ENCODE results near the gene TTR. TPM values are rescaled to one million over a fixed set of nuclear protein-coding genes. Genes with fewer than 3 reads are reported as not detected.

The TTR gene
- total and polyA plus RNA-seq, 2 of the 13 experiments (the other 11 are each of a cell fraction or from before 2014, with no cell fraction given), result 91.3 to 496 TPM

- TF ChIP-seq ZNF331 (CRISPR knock-in tag; IDR thresholded peaks at IDR 0.05), result peak; percentile 60
- no peak for TF ChIP-seq HNRNPUL1 (IDR thresholded peaks at IDR 0.05; ENCODE audit: low read depth, low read length)
- TF ChIP-seq, protein P1, sequence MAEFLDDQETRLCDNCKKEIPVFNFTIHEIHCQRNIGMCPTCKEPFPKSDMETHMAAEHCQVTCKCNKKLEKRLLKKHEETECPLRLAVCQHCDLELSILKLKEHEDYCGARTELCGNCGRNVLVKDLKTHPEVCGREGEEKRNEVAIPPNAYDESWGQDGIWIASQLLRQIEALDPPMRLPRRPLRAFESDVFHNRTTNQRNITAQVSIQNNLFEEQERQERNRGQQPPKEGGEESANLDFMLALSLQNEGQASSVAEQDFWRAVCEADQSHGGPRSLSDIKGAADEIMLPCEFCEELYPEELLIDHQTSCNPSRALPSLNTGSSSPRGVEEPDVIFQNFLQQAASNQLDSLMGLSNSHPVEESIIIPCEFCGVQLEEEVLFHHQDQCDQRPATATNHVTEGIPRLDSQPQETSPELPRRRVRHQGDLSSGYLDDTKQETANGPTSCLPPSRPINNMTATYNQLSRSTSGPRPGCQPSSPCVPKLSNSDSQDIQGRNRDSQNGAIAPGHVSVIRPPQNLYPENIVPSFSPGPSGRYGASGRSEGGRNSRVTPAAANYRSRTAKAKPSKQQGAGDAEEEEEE (CRISPR knock-in tag; IDR thresholded peaks at IDR 0.05; ENCODE audit: borderline replicate concordance), result no peak
- TF ChIP-seq RFXAP (CRISPR knock-in tag; IDR thresholded peaks at IDR 0.05; ENCODE audit: borderline replicate concordance), result no peak
- TF ChIP-seq ZNF782 (CRISPR knock-in tag; IDR thresholded peaks at IDR 0.05; ENCODE audit: borderline replicate concordance), result no peak
- TF ChIP-seq ZNF652 (CRISPR knock-in tag; IDR thresholded peaks at IDR 0.05; ENCODE audit: borderline replicate concordance, low read depth), result no peak; the same call in 1 of the 2 replicates
- no peak for TF ChIP-seq ZC3H4 (CRISPR knock-in tag; IDR thresholded peaks at IDR 0.05; ENCODE audit: borderline replicate concordance)
- no peak for TF ChIP-seq MTA3 (CRISPR knock-in tag; IDR thresholded peaks at IDR 0.05)
- no peak for TF ChIP-seq ESRRA (CRISPR knock-in tag; IDR thresholded peaks at IDR 0.05; ENCODE audit: low read depth)
- TF ChIP-seq ZBTB46 (CRISPR knock-in tag; IDR thresholded peaks at IDR 0.05; ENCODE audit: borderline replicate concordance), result no peak
- TF ChIP-seq, protein P2, sequence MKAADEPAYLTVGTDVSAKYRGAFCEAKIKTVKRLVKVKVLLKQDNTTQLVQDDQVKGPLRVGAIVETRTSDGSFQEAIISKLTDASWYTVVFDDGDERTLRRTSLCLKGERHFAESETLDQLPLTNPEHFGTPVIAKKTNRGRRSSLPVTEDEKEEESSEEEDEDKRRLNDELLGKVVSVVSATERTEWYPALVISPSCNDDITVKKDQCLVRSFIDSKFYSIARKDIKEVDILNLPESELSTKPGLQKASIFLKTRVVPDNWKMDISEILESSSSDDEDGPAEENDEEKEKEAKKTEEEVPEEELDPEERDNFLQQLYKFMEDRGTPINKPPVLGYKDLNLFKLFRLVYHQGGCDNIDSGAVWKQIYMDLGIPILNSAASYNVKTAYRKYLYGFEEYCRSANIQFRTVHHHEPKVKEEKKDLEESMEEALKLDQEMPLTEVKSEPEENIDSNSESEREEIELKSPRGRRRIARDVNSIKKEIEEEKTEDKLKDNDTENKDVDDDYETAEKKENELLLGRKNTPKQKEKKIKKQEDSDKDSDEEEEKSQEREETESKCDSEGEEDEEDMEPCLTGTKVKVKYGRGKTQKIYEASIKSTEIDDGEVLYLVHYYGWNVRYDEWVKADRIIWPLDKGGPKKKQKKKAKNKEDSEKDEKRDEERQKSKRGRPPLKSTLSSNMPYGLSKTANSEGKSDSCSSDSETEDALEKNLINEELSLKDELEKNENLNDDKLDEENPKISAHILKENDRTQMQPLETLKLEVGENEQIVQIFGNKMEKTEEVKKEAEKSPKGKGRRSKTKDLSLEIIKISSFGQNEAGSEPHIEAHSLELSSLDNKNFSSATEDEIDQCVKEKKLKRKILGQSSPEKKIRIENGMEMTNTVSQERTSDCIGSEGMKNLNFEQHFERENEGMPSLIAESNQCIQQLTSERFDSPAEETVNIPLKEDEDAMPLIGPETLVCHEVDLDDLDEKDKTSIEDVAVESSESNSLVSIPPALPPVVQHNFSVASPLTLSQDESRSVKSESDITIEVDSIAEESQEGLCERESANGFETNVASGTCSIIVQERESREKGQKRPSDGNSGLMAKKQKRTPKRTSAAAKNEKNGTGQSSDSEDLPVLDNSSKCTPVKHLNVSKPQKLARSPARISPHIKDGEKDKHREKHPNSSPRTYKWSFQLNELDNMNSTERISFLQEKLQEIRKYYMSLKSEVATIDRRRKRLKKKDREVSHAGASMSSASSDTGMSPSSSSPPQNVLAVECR (CRISPR knock-in tag; IDR thresholded peaks at IDR 0.05; ENCODE audit: borderline replicate concordance), result peak; percentile 16; the same call in 1 of the 2 replicates
- peak; percentile 54; the same call in 1 of the 2 replicates for TF ChIP-seq GATA4 (IDR thresholded peaks at IDR 0.05; ENCODE audit: borderline replicate concordance, low read depth)
- 0 out of 2 replicates have a peak, but pooled peaks have one; percentile 55 for TF ChIP-seq KDM3A (CRISPR knock-in tag; IDR thresholded peaks at IDR 0.05; ENCODE audit: low read depth)
- TF ChIP-seq, protein P3, sequence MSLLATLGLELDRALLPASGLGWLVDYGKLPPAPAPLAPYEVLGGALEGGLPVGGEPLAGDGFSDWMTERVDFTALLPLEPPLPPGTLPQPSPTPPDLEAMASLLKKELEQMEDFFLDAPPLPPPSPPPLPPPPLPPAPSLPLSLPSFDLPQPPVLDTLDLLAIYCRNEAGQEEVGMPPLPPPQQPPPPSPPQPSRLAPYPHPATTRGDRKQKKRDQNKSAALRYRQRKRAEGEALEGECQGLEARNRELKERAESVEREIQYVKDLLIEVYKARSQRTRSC (CRISPR knock-in tag; IDR thresholded peaks at IDR 0.05; ENCODE audit: low read depth), result no peak
- no peak for TF ChIP-seq NFRKB (IDR thresholded peaks at IDR 0.05)
- no peak for TF ChIP-seq MEIS1 (CRISPR knock-in tag; IDR thresholded peaks at IDR 0.05; ENCODE audit: borderline replicate concordance)
- no peak for TF ChIP-seq ZSCAN31 (CRISPR knock-in tag; IDR thresholded peaks at IDR 0.05; ENCODE audit: low read depth)
- TF ChIP-seq, protein P4, sequence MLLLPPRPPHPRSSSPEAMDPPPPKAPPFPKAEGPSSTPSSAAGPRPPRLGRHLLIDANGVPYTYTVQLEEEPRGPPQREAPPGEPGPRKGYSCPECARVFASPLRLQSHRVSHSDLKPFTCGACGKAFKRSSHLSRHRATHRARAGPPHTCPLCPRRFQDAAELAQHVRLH (CRISPR knock-in tag; IDR thresholded peaks at IDR 0.05; ENCODE audit: borderline replicate concordance, low read depth), result 0 out of 2 replicates have a peak, but pooled peaks have one; percentile 54
- TF ChIP-seq ZBTB42 (CRISPR knock-in tag; IDR thresholded peaks at IDR 0.05), result no peak
- no peak for TF ChIP-seq ZNF800 (CRISPR knock-in tag; IDR thresholded peaks at IDR 0.05)
Observed at GRCh38 chr18:31591628-31592027, at the start of gene TTR (continued).

All from HepG2 (cell line).